Measurements from ENCODE around the gene CALML4. TPM values are rescaled to one million over a fixed set of nuclear protein-coding genes. Genes with fewer than 3 reads are reported as not detected.

Gene CALML4
- total RNA-seq, 1 donor from 2014 or later, result 7.3 TPM

DNA sequence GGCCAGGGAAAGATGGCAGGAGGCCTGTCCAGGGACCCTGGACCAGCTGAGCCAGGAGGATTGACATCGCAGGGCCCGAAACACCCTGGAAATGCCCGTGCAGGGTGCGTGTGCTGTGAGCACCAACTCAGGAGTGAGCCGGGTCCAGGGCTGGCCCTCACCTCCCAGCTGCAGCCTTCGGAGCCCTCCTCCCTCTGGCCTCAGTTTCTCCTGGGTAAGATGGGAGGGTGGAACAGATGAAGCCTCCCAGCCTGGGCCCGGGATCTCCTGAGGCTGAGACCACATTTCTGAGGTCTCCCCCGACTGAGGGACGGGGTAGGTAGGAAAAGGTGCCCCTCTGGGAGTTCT lies 5.3 kb upstream of the CALML4 start:
- H3K36me3 ChIP-seq, result no peaks in the 10 kb centered on the region
- TF ChIP-seq, protein P1, sequence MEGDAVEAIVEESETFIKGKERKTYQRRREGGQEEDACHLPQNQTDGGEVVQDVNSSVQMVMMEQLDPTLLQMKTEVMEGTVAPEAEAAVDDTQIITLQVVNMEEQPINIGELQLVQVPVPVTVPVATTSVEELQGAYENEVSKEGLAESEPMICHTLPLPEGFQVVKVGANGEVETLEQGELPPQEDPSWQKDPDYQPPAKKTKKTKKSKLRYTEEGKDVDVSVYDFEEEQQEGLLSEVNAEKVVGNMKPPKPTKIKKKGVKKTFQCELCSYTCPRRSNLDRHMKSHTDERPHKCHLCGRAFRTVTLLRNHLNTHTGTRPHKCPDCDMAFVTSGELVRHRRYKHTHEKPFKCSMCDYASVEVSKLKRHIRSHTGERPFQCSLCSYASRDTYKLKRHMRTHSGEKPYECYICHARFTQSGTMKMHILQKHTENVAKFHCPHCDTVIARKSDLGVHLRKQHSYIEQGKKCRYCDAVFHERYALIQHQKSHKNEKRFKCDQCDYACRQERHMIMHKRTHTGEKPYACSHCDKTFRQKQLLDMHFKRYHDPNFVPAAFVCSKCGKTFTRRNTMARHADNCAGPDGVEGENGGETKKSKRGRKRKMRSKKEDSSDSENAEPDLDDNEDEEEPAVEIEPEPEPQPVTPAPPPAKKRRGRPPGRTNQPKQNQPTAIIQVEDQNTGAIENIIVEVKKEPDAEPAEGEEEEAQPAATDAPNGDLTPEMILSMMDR (IDR thresholded peaks at IDR 0.05), result no peak
- no peak for DNase-seq
- peaks cover 23% of the 10 kb centered on the region for H3K4me1 ChIP-seq
- no peaks in the 10 kb centered on the region for H3K27me3 ChIP-seq (ENCODE audit: low read depth)
- no peaks in the 10 kb centered on the region for H3K9me3 ChIP-seq
- no peak overlapping the region for H3K27ac ChIP-seq
- no peak for ATAC-seq
- intact Hi-C loops (cut with DNase I), result no loop called here
- H3K4me3 ChIP-seq, result no peak overlapping the region

DNA sequence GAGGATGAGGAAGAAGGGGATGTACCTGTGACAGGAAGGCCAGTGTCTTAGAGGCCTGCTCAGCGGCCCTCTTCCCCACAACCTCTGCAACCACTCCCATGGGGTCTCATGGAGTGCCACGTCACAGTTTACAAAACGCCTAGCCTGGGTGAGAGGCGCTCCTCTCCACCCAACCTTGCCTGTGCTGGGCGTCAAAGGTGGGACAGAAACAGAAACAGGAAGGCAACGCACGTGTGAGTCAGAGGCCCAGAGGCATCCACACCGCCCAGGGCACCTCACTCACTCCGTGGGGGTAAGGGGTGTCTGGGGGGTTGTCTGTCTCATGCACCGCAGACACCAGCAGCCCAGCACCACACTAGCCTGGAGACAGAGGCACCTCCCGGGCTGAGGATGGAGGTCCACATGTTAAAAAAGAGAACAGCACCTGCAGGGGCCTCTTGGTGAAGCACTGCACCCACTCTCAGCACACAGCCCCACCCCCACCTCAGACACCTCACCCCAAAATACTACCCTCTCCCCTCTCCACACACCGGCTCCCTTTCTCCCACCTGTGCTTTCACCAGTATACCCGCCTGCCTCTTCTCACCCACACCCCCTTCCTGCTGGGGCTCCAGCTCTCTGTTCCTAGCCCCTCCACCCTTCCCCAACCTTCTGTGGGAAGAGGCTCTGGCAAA lies 4.7 kb upstream of the CALML4 start:
- DNase-seq (no peak), ATAC-seq (no peak)
- Histone ChIP-seq H3K27ac (no peak overlapping the region), H3K4me3 (no peak overlapping the region), H3K4me1 (peaks cover 28% of the 10 kb centered on the region), H3K9me3 (no peaks in the 10 kb centered on the region), H3K27me3 (ENCODE audit: low read depth) (no peaks in the 10 kb centered on the region), H3K36me3 (no peaks in the 10 kb centered on the region)
- intact Hi-C loops (cut with DNase I), result no loop called here
- TF ChIP-seq, protein P1 (IDR thresholded peaks at IDR 0.05), result no peak

DNA sequence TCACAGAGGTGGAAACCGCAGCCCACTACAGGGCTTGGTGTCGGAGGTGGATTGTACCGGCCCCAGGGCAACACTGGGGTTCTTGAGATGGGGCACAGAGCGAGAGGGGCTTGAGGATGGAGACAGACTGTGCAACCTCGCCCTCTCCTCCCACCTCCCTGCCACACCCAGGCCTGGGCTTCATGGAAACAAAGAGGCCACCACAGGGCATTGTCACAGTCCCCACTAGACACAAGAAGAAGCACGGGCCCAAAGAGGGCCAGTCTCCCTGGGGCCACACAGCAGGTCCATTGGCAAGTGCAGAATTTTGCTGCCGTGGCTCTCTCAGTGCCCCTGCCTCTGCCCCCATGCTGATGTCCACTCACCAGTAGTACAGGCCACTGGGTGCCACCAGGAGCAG lies 4.1 kb upstream of the CALML4 start:
- ATAC-seq, result no peak

DNA sequence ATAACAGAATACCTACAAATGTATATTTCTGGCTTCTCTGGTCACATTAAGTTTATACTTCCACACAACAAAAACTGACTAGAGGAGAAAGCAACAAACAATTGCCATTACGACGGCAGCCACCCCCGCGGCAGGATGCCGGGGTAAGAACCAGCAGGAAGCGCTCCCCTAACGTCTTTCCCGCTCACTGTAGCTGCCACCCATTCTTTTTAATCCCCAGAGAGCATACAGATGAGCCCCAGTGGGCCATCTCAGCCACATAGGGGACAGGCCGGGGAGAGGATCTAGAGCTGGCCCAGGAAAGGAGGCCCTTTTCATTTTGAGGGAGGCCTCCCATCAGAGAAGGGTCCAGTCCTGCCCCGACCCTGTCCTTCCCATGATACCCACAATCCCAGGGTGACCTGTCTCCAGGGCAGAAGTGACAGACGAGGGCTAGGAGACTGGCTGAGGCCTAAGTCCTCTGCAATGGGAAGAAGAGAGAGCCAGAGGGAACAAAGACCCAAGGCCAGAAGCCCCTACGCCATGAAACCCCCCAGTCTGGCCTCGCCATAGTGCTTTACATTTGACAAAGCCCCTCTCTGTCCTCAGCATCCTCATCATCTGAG lies 3.6 kb upstream of the CALML4 start:
- TF ChIP-seq, protein P1 (IDR thresholded peaks at IDR 0.05), result no peak
- no peaks in the 10 kb centered on the region for H3K36me3 ChIP-seq
- no peaks in the 10 kb centered on the region for H3K27me3 ChIP-seq (ENCODE audit: low read depth)
- peaks cover 39% of the 10 kb centered on the region for H3K4me1 ChIP-seq
- DNase-seq, result no peak
- no peaks in the 10 kb centered on the region for H3K9me3 ChIP-seq
- intact Hi-C loops (cut with DNase I), result no loop called here
- no peak overlapping the region for H3K27ac ChIP-seq
- H3K4me3 ChIP-seq, result no peak overlapping the region
- ATAC-seq, result no peak

More for the DNA sequence above, 4.1 kb upstream of the CALML4 start:
- no peaks in the 10 kb centered on the region for H3K36me3 ChIP-seq
- DNase-seq, result no peak
- no peaks in the 10 kb centered on the region for H3K9me3 ChIP-seq
- H3K4me1 ChIP-seq, result peaks cover 34% of the 10 kb centered on the region
- no peaks in the 10 kb centered on the region for H3K27me3 ChIP-seq (ENCODE audit: low read depth)
- intact Hi-C loops (cut with DNase I), result no loop called here
- TF ChIP-seq, protein P1 (IDR thresholded peaks at IDR 0.05), result no peak
- no peak overlapping the region for H3K27ac ChIP-seq
- H3K4me3 ChIP-seq, result no peak overlapping the region

DNA sequence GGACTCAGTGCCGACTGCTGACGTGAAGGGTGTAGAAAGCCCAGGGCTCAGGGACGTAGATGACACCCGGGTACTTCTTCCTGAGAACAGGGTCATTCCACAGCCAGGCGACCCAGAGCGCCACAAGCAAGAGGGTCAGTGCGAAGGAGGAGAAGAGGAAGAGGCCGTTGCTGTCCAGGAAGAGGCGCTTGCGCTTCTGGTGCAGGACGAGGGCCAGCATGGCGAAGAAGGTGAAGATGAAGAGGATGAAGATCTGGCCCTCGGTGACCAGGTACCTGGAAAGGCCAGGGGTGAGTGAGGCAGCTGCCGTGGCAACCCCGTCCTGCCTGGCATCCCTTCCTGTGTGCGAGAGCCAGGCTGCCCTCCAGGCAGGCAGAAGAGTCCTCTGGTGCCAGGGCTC lies 3.0 kb upstream of the CALML4 start:
- H3K36me3 ChIP-seq, result no peaks in the 10 kb centered on the region

More for the DNA sequence above, 3.0 kb upstream of the CALML4 start:
- TF ChIP-seq, protein P1 (IDR thresholded peaks at IDR 0.05), result no peak
- Histone ChIP-seq H3K4me3 (no peak overlapping the region), H3K27ac (no peak overlapping the region), H3K4me1 (peaks cover 39% of the 10 kb centered on the region), H3K27me3 (ENCODE audit: low read depth) (no peaks in the 10 kb centered on the region), H3K9me3 (no peaks in the 10 kb centered on the region)
- DNase-seq (no peak), ATAC-seq (no peak)
- intact Hi-C loops (cut with DNase I), result no loop called here

Data from lower lobe of right lung (tissue), 2 donors.